Activated T-cell treated with anti-CD3 and anti-CD28 coated beads for 48 hours (primary cell): Measurements from ENCODE around the gene ERCC6L2.

Experiments used
- DNase-seq: peaks from one replicate; pipeline ENCODE4 v3.0.0-alpha.2; 2020; ENCODE audit warnings: low read depth

Gene ERCC6L2

GRCh38 chr9:95875305-95876137 is at the start of gene ERCC6L2:
Gene ERCC6L2, plus strand, starts transcription at chr9:95875691. Its CDS starts 348 bp downstream, at chr9:95876039.
- DNase-seq: peak; percentile 93

DNA sequence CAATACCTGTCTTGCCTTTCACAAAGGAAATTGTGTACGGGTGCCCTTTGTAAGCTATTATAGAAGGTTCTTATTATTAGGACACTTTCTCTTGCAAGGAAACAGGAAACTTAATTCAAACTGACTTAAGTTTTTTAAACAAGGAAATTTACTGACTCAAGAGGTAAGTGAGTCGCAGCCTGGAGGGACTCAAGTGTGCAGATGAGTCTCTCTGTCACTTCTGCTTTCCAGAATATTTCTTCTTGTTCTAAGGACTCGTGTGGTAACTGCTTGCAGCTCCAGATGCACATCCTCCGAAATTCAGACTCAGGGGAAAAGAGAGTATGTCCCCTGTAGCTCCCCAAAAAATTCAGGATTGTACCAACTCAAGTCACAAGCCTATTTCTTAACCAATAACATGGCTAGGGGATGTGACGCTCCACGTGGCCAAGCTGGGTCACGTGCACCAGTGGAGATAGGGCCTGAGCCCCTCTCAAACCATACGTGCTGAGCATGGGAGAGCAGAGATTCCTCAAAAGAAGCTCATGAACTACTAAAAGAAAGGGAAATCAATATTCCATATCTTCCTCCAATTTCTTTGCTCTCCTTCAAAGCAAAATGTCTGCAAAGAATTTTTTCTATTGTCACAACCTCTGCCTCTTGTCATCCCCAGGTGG is 49.2 kb upstream of the ERCC6L2 start:
- no peak for DNase-seq

DNA sequence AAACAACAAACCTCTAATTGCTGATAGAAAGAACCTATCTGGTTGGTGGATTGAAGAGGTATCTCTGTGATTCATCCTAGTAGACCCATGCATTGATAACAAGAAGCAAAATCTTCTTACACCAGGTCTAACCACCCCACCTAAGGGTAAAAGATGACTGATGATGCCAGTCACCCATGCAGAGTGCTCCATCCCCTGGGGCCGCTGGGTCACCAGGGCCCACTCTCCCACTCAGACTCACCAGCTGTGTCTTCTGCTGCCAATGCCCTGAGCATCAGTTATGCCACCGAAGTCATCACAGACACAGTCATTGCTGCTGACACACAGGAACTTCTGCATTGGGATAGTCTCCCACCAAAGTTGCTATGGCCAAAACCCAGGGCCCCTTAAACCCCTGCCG is 44.7 kb upstream of the ERCC6L2 start:
- DNase-seq: no peak

GRCh38 chr9:95831810-95832209 is 43.7 kb upstream of the ERCC6L2 start:
- DNase-seq: no peak

- DNase-seq: no peak
Measured at GRCh38 chr9:95833546-95834178, 41.8 kb upstream of the ERCC6L2 start.

- DNase-seq: no peak
Measured at GRCh38 chr9:95834281-95834907, 41.1 kb upstream of the ERCC6L2 start.

DNA sequence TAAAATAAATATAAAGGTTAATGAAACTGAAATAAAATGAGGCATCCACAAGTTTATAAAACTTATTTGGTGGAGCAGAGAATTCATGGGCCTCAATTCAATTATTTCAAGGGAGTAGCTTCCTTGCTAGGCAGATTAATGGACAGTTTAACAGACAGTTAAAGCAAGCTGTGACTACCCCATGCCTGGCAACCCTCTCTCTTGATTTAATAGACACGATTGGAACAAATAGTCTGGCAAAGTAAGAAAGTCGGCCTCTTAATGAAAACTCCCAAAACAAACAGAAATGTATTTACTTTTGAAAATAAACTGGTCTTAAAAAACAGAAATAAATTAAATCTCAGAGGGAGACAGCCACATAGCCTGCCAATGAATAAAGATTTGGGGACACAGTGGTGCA is 40.1 kb upstream of the ERCC6L2 start:
- no peak for DNase-seq

GRCh38 chr9:95836072-95836471 is 39.4 kb upstream of the ERCC6L2 start:
- no peak for DNase-seq

DNA sequence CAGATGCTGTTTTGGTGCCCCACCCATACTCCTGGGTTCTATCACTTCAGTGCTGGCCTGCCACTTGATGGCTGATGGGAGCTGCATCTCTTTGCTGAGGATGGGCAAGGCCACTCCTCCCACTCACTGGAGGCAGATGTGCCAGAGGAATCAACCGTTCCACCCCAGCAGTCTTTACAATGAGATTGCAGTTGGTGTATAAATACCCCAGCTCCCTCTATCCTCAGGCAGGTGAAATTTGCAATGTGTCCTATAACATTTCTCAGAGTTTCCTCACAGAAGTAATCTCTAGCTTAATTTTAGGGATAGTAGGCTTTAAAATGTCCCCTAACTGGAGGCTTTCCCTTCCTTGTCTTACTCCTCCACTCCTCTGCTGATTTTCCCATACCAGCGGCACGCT is 36.5 kb upstream of the ERCC6L2 start:
- DNase-seq: no peak

DNA sequence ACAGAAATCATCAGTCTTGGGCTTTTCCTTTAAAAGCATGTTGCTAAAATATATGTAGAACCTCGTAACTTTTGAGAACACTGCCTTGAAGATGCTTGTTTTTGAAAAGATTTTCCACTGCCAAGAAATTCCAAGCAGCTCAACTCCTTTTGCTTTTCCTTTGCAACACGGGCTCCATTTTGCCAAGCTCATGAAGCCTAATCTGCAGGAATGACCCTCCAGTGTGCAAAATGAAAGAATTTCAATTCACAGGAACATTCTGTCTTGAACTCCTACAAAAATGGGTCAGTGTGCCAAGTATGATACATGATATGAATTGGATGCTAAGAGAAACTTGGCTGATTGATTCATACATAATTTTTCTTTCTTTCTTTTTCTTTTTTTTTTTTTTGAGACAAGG is 35.4 kb upstream of the ERCC6L2 start:
- no peak for DNase-seq

GRCh38 chr9:95841377-95841776 is 34.1 kb upstream of the ERCC6L2 start:
- no peak for DNase-seq

- no peak for DNase-seq
Measured at GRCh38 chr9:95845751-95846150, 29.7 kb upstream of the ERCC6L2 start.

GRCh38 chr9:95848764-95849163 is 26.7 kb upstream of the ERCC6L2 start:
- DNase-seq: no peak

DNA sequence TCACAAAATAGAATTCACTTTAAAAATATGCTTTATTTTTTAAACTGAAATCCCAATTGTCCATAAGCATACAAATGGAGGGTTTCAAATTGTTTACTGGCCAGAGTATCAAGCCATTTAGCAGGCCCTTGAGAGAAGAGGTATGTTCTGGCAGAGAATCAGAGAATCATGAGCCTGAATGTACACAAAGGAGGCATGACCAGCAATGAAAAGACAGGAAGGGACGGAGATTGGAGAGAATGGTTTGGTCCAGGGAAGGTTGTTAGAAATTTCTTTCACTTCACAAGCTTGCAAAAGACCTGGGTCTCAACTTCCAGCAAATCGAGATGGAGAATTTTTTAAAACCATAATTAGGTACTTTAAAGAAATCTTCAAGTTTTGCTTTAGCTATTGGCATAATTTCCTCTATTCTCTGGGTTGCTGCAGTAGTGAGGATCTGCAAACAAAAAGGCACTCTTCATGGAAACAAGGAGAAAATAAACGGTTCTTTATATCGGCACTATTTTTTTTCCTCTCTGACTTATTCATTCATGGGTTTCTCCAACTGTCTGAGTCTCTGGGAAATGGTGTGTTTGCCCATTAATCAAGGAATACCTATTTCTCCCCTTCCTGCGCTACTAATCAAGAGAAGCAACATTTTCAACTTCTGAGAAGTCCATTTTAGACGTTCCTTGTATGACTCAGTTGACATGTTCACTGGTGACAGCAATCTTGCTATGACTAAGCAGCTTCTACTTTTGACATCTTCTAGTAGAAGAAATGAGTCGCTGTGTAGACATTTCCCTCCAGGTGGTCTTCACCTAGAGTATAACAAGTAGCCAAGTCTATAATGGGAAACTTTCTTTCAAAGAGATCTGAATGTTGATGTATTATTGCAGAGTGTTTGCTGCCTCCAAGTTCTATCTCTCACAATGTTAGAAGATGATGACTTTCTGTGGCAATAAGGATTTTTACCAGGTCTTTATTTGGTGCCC is 23.1 kb upstream of the ERCC6L2 start:
- DNase-seq: no peak

DNA sequence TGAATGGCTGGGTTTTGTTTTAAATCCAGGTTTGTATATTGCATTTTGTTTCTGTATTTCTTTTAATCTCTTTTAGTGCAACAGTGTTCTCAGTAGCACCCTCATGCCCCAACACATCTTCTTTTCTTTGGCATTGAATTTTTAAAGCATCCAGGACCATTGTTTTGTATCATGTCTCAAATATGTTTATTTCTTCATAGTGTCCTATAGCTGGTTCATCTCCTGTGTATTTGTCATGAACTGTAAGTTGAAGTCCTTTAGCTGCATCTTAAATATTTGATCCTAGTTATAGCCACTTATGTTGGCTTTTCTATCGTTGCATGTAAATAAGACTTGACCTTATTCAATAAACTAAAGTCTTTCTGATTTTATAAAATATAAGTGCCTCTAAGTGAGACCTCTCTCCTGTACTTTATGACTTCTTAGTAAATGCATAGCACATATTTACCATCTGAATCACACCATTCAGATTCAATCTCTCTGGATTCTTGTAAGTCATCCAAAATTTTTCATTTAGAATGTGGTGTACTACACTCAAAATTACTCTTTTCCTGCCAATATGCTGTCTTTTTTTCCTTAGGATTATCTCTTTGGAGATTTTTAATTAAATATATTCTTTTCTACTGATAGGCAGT is 21.0 kb upstream of the ERCC6L2 start:
- DNase-seq: no peak

GRCh38 chr9:95855961-95856360 is 19.5 kb upstream of the ERCC6L2 start:
- no peak for DNase-seq

- no peak for DNase-seq
Measured at GRCh38 chr9:95857124-95857523, 18.4 kb upstream of the ERCC6L2 start.

GRCh38 chr9:95857896-95858295 is 17.6 kb upstream of the ERCC6L2 start:
- DNase-seq: no peak

GRCh38 chr9:95862343-95862742 is 13.1 kb upstream of the ERCC6L2 start:
- no peak for DNase-seq

- DNase-seq: no peak
Measured at GRCh38 chr9:95864852-95865580, 10.5 kb upstream of the ERCC6L2 start.
